Measurements from ENCODE around the gene USP21. TPM values are rescaled to one million over a fixed set of nuclear protein-coding genes. Genes with fewer than 3 reads are reported as not detected.
A peak's percentile ranks its signal among the peaks of the same experiment; 100 is the strongest.

USP21 gene
- total and polyA plus RNA-seq, 2 of the 13 experiments (the other 11 are each of a cell fraction or from before 2014, with no cell fraction given), result 10.1 to 33.1 TPM

DNA sequence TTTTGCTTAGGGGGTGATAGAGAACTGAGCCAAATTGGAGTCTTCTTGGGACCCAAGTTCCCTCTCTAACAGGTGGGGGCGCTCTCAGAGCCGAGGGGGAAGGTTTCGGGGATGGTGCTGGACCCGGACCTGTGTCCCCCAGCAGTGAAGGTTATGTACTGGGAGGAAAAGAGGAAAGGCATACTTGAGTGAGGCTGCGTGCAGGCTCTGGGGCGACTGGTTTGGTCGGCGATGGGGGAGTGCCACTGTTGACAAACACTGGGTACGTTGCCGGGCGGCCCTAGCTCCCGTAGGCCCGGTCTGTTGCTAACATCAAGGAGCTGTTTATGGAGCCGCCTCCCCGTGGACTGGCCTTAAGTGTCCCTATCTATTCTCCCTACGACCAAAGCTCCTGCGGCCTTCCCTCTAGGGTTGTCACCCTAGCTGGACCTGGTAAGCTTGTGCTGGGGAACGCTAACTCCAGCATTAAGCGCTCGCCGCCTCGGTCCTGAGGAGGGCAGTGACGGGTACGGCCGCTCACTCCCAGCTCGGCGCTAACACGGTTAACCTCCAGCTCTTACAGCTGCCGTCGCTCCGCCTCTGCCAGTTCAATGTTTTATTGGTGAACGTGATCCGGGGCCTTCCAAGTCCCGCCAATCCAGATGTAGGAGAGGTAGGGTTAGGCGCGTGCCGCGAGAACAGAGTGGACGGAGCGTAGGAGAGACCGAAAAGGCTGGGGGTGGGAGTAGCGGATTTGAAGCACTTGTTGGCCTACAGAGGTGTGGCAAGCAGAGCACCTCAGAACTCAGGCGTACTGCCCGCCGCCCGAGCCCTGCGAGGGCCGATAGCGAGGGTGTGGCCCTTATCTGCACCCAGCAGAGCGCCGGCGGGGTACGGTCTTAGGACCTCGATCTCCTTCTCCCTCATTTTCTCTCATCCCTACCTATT is 6.7 kb downstream of the USP21 start, which contains the start of gene PPOX (continued):
- TF ChIP-seq, protein P1, sequence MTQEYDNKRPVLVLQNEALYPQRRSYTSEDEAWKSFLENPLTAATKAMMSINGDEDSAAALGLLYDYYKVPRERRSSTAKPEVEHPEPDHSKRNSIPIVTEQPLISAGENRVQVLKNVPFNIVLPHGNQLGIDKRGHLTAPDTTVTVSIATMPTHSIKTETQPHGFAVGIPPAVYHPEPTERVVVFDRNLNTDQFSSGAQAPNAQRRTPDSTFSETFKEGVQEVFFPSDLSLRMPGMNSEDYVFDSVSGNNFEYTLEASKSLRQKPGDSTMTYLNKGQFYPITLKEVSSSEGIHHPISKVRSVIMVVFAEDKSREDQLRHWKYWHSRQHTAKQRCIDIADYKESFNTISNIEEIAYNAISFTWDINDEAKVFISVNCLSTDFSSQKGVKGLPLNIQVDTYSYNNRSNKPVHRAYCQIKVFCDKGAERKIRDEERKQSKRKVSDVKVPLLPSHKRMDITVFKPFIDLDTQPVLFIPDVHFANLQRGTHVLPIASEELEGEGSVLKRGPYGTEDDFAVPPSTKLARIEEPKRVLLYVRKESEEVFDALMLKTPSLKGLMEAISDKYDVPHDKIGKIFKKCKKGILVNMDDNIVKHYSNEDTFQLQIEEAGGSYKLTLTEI (CRISPR knock-in tag; conservative IDR thresholded peaks at IDR 0.05), result no peak
- TF ChIP-seq PLRG1 (conservative IDR thresholded peaks at IDR 0.05) (no peak), SSRP1 (CRISPR knock-in tag; IDR thresholded peaks at IDR 0.05) (no peak), ZSCAN30 (CRISPR knock-in tag; IDR thresholded peaks at IDR 0.05) (no peak), PAF1 (CRISPR knock-in tag; IDR thresholded peaks at IDR 0.05) (no peak), CC2D1A (CRISPR knock-in tag; IDR thresholded peaks at IDR 0.05) (no peak), MXD4 (CRISPR knock-in tag; IDR thresholded peaks at IDR 0.05) (peak; percentile 71; the same call in 1 of the 2 replicates), KLF15 (CRISPR knock-in tag; IDR thresholded peaks at IDR 0.05; ENCODE audit: borderline replicate concordance) (no peak; the same call in 1 of the 2 replicates), ZNF350 (CRISPR knock-in tag; IDR thresholded peaks at IDR 0.05; ENCODE audit: borderline replicate concordance, low read depth) (peak; percentile 53; the same call in 1 of the 2 replicates), ZNF33B (CRISPR knock-in tag; IDR thresholded peaks at IDR 0.05) (0 out of 2 replicates have a peak, but pooled peaks have one; percentile 27), ZNF430 (CRISPR knock-in tag; IDR thresholded peaks at IDR 0.05) (peak; percentile 48; the same call in 1 of the 2 replicates)
- TF ChIP-seq, protein P2, sequence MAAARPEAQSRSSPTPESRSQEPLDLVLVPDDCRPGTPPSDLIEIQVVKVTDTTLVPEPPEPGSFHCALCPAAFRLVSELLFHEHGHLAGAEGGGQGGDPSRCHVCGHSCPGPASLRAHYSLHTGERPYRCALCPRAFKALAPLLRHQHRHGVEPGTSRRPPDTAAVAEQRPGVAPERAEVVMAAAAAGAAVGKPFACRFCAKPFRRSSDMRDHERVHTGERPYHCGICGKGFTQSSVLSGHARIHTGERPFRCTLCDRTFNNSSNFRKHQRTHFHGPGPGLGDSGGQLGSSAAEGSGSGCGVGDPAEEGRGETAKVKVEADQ (CRISPR knock-in tag; IDR thresholded peaks at IDR 0.05; ENCODE audit: borderline replicate concordance), result no peak
- TF ChIP-seq, protein P3, sequence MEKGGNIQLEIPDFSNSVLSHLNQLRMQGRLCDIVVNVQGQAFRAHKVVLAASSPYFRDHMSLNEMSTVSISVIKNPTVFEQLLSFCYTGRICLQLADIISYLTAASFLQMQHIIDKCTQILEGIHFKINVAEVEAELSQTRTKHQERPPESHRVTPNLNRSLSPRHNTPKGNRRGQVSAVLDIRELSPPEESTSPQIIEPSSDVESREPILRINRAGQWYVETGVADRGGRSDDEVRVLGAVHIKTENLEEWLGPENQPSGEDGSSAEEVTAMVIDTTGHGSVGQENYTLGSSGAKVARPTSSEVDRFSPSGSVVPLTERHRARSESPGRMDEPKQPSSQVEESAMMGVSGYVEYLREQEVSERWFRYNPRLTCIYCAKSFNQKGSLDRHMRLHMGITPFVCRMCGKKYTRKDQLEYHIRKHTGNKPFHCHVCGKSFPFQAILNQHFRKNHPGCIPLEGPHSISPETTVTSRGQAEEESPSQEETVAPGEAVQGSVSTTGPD (CRISPR knock-in tag; IDR thresholded peaks at IDR 0.05), result 0 out of 2 replicates have a peak, but pooled peaks have one; percentile 20
- TF ChIP-seq, protein P4, sequence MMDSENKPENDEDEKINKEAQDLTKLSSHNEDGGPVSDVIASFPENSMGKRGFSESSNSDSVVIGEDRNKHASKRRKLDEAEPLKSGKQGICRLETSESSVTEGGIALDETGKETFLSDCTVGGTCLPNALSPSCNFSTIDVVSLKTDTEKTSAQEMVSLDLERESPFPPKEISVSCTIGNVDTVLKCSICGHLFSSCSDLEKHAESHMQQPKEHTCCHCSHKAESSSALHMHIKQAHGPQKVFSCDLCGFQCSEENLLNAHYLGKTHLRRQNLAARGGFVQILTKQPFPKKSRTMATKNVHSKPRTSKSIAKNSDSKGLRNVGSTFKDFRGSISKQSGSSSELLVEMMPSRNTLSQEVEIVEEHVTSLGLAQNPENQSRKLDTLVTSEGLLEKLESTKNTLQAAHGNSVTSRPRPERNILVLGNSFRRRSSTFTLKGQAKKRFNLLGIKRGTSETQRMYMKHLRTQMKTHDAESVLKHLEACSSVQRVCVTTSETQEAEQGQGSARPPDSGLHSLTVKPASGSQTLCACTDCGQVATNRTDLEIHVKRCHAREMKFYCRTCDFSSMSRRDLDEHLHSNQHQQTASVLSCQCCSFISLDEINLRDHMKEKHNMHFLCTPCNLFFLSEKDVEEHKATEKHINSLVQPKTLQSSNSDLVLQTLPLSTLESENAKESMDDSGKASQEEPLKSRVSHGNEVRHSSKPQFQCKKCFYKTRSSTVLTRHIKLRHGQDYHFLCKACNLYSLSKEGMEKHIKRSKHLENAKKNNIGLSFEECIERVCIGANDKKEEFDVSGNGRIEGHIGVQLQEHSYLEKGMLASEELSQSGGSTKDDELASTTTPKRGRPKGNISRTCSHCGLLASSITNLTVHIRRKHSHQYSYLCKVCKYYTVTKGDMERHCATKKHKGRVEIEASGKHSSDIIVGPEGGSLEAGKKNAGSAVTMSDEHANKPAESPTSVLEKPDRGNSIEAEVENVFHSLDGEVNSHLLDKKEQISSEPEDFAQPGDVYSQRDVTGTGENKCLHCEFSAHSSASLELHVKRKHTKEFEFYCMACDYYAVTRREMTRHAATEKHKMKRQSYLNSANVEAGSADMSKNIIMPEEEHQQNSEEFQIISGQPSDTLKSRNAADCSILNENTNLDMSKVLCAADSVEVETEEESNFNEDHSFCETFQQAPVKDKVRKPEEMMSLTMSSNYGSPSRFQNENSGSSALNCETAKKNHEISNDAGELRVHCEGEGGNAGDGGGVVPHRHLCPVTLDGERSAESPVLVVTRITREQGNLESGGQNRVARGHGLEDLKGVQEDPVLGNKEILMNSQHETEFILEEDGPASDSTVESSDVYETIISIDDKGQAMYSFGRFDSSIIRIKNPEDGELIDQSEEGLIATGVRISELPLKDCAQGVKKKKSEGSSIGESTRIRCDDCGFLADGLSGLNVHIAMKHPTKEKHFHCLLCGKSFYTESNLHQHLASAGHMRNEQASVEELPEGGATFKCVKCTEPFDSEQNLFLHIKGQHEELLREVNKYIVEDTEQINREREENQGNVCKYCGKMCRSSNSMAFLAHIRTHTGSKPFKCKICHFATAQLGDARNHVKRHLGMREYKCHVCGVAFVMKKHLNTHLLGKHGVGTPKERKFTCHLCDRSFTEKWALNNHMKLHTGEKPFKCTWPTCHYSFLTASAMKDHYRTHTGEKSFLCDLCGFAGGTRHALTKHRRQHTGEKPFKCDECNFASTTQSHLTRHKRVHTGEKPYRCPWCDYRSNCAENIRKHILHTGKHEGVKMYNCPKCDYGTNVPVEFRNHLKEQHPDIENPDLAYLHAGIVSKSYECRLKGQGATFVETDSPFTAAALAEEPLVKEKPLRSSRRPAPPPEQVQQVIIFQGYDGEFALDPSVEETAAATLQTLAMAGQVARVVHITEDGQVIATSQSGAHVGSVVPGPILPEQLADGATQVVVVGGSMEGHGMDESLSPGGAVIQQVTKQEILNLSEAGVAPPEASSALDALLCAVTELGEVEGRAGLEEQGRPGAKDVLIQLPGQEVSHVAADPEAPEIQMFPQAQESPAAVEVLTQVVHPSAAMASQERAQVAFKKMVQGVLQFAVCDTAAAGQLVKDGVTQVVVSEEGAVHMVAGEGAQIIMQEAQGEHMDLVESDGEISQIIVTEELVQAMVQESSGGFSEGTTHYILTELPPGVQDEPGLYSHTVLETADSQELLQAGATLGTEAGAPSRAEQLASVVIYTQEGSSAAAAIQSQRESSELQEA (CRISPR knock-in tag; IDR thresholded peaks at IDR 0.05; ENCODE audit: not compliant biosample characterization), result no peak
